HCT116 (cell line): ENCODE data around the gene TPT1. TPM values are rescaled to one million over a fixed set of nuclear protein-coding genes. Genes with fewer than 3 reads are reported as not detected.
A peak's percentile ranks its signal among the peaks of the same experiment; 100 is the strongest.

ENCODE experiments used
- ATAC-seq: fragments of 200-7000 bp; cut with Tn5 transposase; 2 replicates; pipeline ENCODE4 v1.9.1; 2020; ENCODE audit warnings: mild to moderate bottlenecking, moderate library complexity
- BruUV-seq: library from RNA; stranded (reverse); fragments of 400-500 nt; replicated peaks from 2 replicates; lab custom pipeline; 2021; lab: Mats Ljungman, UMichigan
- CTCF ChIA-PET: fragments of 300-600 bp; sonication (Branson Sonifier 250); formaldehyde crosslinking; loops from one replicate; lab custom pipeline; 2021; ENCODE audit warnings: antibody characterized with exemption; lab: Charles Lee
- POLR2A ChIA-PET: fragments of 300-600, 350-600 bp; sonication (Branson Sonifier 250); formaldehyde crosslinking; loops from one replicate; lab custom pipeline; 2021; ENCODE audit warnings: antibody characterized with exemption; lab: Charles Lee
- RAD21 ChIA-PET, 2 experiments: fragments of 300-600 bp; sonication (Branson Sonifier 250); formaldehyde crosslinking; loops; one replicate each; lab custom pipeline; 2023; ENCODE audit warnings: low total read pairs in 2 of 2; ENCODE audit not compliant: uncharacterized antibody in 2 of 2, unreplicated experiment in 2 of 2, low non-redundant PET in 1 of 2; lab: Charles Lee
- DNase-seq: peaks from one replicate; pipeline ENCODE4 v3.0.0-alpha.2; 2010; ENCODE audit warnings: low read depth, low spot score
- H2AFZ ChIP-seq: fragments of 200-600 bp; shearing (Covaris generic), sonication (generic); 2 replicates; pipeline ENCODE4 v1.6.1; 2017; ENCODE audit warnings: low read depth, mixed run types, mixed read lengths, antibody characterized with exemption, low read length; ENCODE audit not compliant: poor library complexity, severe bottlenecking
- H3K27ac ChIP-seq: 2 replicates; pipeline ENCODE4 v1.5.1; 2012; ENCODE audit warnings: low read depth, low read length
- H3K27me3 ChIP-seq: fragments of 200-600 bp; sonication (generic); 2 replicates; pipeline ENCODE4 v1.6.1; 2016; ENCODE audit warnings: mixed run types, low read length, mixed read lengths; ENCODE audit not compliant: insufficient read depth
- H3K36me3 ChIP-seq, 2 experiments: fragments of 200-500 bp in 1 of 2; fragments of 200-600 bp in 1 of 2; sonication (Bioruptor generic) in 1 of 2; sonication (generic) in 1 of 2; 2 replicates each; pipeline versions ENCODE4 v1.5.1 to v1.6.1; 2014 to 2016; ENCODE audit warnings: low read length in 2 of 2, inconsistent platforms in 1 of 2, mixed read lengths in 1 of 2, mixed run types in 1 of 2; ENCODE audit not compliant: insufficient read depth in 2 of 2, control insufficient read depth in 1 of 2
- H3K4me1 ChIP-seq, 2 experiments: fragments of 200-600 bp in 1 of 2; sonication (generic) in 1 of 2; 2 replicates each; pipeline versions ENCODE4 v1.5.1 to v1.6.1; 2012 to 2017; ENCODE audit warnings: low read length in 2 of 2, inconsistent platforms in 1 of 2, mild to moderate bottlenecking in 1 of 2, mixed read lengths in 1 of 2, mixed run types in 1 of 2, moderate library complexity in 1 of 2; ENCODE audit not compliant: insufficient read depth in 2 of 2, control insufficient read depth in 1 of 2
- H3K4me2 ChIP-seq: fragments of 200-600 bp; sonication (generic); 2 replicates; pipeline ENCODE4 v1.6.1; 2017; ENCODE audit warnings: mixed run types, low read length, mixed read lengths
- H3K4me3 ChIP-seq, 2 experiments: fragments of 200-600 bp in 1 of 2; sonication (generic) in 1 of 2; replicated peaks in 1 of 2; 2 replicates each; pipeline ENCODE4 v1.5.1; 2011 to 2016; ENCODE audit warnings: low read length in 2 of 2, control low read depth in 1 of 2, low read depth in 1 of 2, mild to moderate bottlenecking in 1 of 2, mixed read lengths in 1 of 2, mixed run types in 1 of 2
- H3K79me2 ChIP-seq: fragments of 200-600 bp; sonication (generic); 2 replicates; pipeline ENCODE4 v1.6.1; 2017; ENCODE audit warnings: mild to moderate bottlenecking, mixed run types, low read length, moderate library complexity, mixed read lengths; ENCODE audit not compliant: insufficient read depth
- H3K9ac ChIP-seq: fragments of 200-600 bp; sonication (generic); 2 replicates; pipeline ENCODE4 v1.6.1; 2016; ENCODE audit warnings: low read length, mixed read lengths
- H3K9me2 ChIP-seq: fragments of 200-600 bp; sonication (generic), shearing (Covaris generic); 2 replicates; pipeline ENCODE4 v1.6.1; 2017; ENCODE audit warnings: mixed run types, mild to moderate bottlenecking, moderate library complexity; ENCODE audit not compliant: insufficient read depth
- H3K9me3 ChIP-seq, 2 experiments: fragments of 200-500 bp in 1 of 2; fragments of 200-600 bp in 1 of 2; sonication (Bioruptor generic) in 1 of 2; sonication (generic) in 1 of 2; 2 replicates each; pipeline ENCODE4 v1.6.1; 2014 to 2017; ENCODE audit warnings: low read length in 2 of 2, mixed read lengths in 2 of 2, inconsistent platforms in 1 of 2, low read depth in 1 of 2, mild to moderate bottlenecking in 1 of 2, mixed run types in 1 of 2, moderate library complexity in 1 of 2; ENCODE audit not compliant: control insufficient read depth in 1 of 2, insufficient read depth in 1 of 2
- H4K20me1 ChIP-seq: fragments of 200-600 bp; sonication (generic), shearing (Covaris generic); 2 replicates; pipeline ENCODE4 v1.6.1; 2017; ENCODE audit warnings: mixed run types, mild to moderate bottlenecking, moderate library complexity; ENCODE audit not compliant: insufficient read depth
- POLR2AphosphoS5 ChIP-seq: IDR thresholded peaks from 2 replicates; pipeline ENCODE4 v1.6.1; 2011; ENCODE audit warnings: mild to moderate bottlenecking, low read depth, low read length, moderate library complexity
- REST ChIP-seq: IDR thresholded peaks from 2 replicates; pipeline ENCODE4 v1.6.1; 2012; ENCODE audit warnings: low read depth
- SP1 ChIP-seq: IDR thresholded peaks from 2 replicates; pipeline ENCODE4 v1.6.1; 2012; ENCODE audit warnings: low read depth
- YY1 ChIP-seq: IDR thresholded peaks from 2 replicates; pipeline ENCODE4 v1.6.1; 2011; ENCODE audit warnings: low read length, low read depth, moderate library complexity, mild to moderate bottlenecking; ENCODE audit not compliant: insufficient replicate concordance; ENCODE audit errors: extremely low read depth
- intact Hi-C: fragments of 100-400 bp; cut with micrococcal nuclease; formaldehyde crosslinking; loops from 2 replicates; pipeline ENCODE4 v1.10.0; 2022
- total RNA-seq: library from RNA; stranded (reverse); gene quantifications from one replicate; pipeline ENCODE4 v1.2.1, GENCODE V29; 2021; ENCODE audit not compliant: unreplicated experiment

Gene TPT1
- total RNA-seq, 1 experiment from 2014 or later, result 2,859 TPM

DNA sequence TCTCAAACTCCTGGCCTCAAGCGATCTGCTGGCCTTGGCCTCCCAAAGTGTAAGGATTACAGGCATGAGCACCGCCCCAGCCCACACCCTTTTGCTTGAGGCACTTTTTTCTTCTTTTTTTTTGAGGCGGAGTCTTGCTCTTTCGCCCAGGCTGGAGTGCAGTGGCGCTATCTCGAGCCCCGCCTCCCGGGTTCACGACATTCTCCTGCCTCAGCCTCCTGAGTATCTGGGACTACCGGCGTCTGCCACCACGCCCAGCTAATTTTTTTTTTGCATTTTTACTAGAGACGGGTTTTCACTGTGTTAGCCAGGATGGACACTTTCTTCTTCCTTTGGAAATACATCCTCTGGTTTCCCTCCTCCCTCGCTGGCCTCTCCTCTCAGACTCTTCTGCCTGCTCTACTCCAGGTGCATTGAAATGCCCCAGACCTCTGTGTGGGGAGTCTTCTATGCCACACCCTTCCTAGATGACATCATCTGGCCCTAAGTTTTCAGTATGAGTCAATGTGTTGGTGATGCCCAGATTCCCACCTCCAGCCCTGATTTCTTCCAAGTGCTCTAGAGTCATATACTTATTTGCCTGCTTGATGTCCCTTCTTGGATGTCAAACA lies 20.7 kb upstream of the TPT1 start:
- Histone ChIP-seq H2AFZ (no peak overlapping the region), H3K4me2 (peak overlapping the region; percentile 85), H3K9ac (peak overlapping the region; percentile 57), H3K27me3 (no peaks in the 10 kb centered on the region), H3K79me2 (peaks cover 2% of the 10 kb centered on the region; the same call in 1 of the 2 replicates), H3K9me3 (no peaks in the 10 kb centered on the region), H3K4me1 (peaks cover 22 to 55% of the 10 kb centered on the region in 2 experiments), H3K4me3 (peak overlapping the region; percentile 6 to 49), H3K36me3 (no peaks in the 10 kb centered on the region), H3K27ac (peak overlapping the region; percentile 77), H4K20me1 (no peaks in the 10 kb centered on the region), H3K9me2 (no peaks in the 10 kb centered on the region)
- ChIA-PET POLR2A (interaction anchor here (0.9 to 1.4 kb wide), 2 partner anchors 20 to 21 kb away, joined by 3 read pairs; partner anchors contain the start of gene TPT1), CTCF (no interaction called here), RAD21 (no interaction called here)
- intact Hi-C loops, result no loop called here
- BruUV-seq, result no TSS peak
- peak; percentile 84 for ATAC-seq
- DNase-seq, result peak; percentile 85
- TF ChIP-seq POLR2AphosphoS5 (peak; percentile 68; the same call in 1 of the 2 replicates), SP1 (no peak), YY1 (no peak), REST (no peak)
